ENCODE data around the gene USF1.
"Not testable (repeated sequence)": the region's sequence is repeated elsewhere in the genome, so short reads cannot be mapped to it uniquely, and the experiment has no call there.

Gene USF1

GRCh38 chr1:161047436-161048420 lies 2.0 kb upstream of the USF1 start:
- DNase-seq = no peak

DNA sequence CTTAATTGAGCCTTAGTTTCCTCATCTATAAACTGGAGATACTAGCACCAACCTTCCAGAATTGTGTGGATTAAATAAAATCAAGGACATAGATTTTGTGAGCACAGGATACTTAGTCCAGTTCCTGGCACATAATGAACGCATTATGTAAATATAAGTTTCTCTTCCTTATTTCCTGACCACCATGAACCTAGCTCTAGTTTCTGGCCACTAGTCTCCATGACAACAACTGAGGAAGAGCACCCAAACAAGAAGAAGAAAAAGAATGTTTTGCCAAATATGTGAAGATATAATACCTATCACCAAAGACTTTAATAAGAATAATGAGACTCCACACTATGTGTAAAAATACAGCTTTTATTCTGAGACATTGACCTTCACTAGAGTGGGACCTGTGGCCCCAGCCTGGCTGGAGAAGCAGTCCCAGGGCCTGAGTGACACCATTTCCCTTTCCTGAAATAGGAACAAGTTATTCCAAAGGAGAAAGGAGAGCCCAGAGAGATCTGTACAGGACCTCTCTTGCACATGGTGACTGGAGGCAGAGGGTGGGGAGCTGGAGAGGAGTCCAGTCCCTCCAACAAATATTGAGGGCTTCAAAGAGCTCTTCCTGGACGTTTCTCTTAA lies 940 bp upstream of the USF1 start:
- DNase-seq = peak; percentile 24

DNA sequence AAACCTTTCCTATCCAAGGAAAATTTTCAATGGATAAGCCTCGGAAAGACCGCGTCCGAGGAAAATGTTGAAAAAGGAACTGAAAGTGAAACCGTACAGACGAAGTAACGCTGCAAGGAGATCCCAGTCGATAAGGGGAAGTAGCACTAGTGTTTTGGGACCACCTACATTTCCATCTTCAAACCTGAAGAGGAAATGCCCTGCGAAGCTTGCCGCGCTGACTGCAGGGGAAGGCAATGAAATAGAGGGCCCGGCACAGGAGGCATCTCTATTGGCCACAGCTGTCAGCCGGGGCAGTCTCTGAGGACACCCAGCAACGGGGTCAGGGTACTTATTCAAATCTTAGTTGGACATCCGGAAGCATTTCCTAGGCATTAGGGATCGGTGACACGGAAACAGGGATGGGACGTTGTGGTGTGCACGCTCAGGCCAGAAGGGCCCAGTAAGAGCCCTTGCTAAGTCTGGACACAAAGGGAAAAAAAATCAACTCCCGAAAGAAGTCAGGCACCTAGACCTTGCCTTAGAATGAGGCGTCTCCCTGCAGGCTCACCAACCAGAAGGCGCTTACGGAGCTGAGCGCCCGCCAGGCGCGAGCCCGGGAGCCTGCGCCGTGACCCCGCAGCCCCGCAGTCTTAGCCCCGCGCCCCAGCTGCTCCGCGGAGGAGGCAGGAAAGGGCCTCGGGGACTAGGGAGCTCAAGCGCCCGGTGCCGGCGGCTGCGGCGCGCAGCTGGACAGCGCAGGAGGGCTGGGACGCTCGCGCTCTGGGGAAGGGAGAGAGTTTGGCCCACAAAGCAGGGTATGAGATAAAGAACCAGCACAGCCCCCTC lies 655 bp downstream of the USF1 start:
- DNase-seq = peak; percentile 78

GRCh38 chr1:161044535-161044907 lies 1.3 kb downstream of the USF1 start:
- DNase-seq = peak; percentile 46

DNA sequence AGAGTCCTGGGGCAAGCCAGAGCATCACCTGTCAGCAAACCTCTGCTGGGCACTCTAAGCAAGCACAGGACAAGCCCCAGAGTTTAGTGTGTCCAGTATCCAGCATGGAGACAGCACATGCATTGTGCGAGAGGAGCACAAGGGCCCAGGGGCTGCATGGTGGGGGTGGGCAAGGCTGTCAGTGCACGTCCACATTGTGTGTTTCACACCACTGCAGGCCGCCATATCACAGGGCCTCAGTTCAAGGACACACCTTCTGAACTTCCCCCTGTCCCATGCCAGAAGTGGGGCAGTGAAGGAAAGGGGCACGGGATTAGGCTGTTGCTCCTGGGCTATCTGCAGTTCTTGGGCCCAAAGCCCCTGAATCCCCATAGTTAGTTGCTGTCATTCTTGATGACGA lies 6.2 kb downstream of the USF1 start:
- no peak for DNase-seq

- no peak for DNase-seq
Measured at GRCh38 chr1:161039154-161039545, 6.6 kb downstream of the USF1 start.

- DNase-seq = peak; percentile 87
Measured at GRCh38 chr1:161038523-161039153, 7.1 kb downstream of the USF1 start, which contains the start of gene TSTD1. Gene TSTD1, minus strand, starts transcription at chr1:161038964. Its CDS starts 75 bp downstream, at chr1:161038889.

- no peak for DNase-seq
Measured at GRCh38 chr1:161037661-161038522, 7.9 kb downstream of the USF1 start.

- DNase-seq = no peak
Measured at GRCh38 chr1:161033751-161034150, 12.0 kb downstream of the USF1 start.

DNA sequence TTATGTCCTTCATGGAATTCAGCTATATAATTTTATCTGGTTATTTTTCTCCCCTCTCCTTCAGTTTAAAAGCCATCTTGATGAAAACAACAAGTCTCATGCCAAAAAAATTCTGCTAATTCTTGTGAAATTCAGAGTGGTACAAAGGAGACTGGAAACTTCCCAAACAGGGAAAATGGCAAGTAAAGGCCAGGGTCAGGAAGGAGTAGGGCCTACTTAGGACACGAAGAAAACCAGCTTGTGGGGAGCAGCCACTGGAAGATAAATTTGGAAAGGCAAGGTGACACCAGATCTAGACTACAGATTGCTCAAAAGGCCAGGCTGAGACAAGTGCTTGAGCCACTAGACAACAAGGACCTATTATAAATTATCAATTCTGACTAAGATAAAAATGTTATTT lies 13.4 kb downstream of the USF1 start:
- DNase-seq = no peak

GRCh38 chr1:161031874-161032273 lies 13.9 kb downstream of the USF1 start:
- DNase-seq = no peak

DNA sequence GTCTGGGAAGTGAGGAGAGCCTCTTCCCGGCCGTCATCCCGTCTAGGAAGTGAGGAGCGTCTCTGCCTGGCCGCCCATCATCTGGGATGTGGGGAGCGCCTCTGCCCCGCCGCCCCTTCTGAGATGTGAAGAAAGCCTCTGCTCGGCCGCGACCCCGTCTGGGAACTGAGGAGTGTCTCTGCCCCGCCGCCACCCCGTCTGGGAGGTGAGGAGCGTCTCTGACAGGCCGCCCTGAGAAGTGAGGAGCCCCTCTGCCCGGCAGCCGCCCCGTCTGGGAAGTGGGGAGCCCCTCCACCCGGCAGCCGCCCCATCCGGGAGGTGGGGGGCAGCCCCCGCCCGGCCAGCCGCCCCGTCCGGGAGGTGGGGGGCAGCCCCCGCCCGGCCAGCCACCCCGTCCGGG lies 16.3 kb downstream of the USF1 start:
- not testable (repeated sequence) for DNase-seq

DNA sequence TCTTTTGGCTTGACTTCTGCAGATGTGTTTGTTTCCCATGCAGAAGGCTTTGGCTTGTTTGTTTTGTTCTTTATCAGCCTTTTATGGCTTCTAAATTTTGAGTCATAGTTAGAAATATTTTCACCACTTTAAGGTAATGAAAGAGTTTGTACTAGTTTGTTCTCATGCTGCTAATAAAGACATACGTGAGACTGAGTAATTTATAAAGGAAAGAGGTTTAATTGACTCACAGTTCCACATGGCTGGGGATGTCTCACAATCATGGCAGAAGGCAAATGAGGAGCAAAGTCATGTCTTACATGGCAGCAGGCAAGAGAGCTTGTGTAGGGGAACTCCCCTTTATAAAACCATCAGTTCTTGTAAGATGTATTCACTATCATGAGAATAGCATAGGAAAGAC lies 18.8 kb downstream of the USF1 start:
- not testable (repeated sequence) for DNase-seq

- DNase-seq = not testable (repeated sequence)
Measured at GRCh38 chr1:161022432-161022831, 23.3 kb downstream of the USF1 start.

- DNase-seq = no peak
Measured at GRCh38 chr1:161021970-161022353, 23.8 kb downstream of the USF1 start.

GRCh38 chr1:161021165-161021969 lies 24.4 kb downstream of the USF1 start:
- peak; percentile 93 for DNase-seq

GRCh38 chr1:161020509-161021164 lies 25.1 kb downstream of the USF1 start, which contains the start of gene F11R:
Gene F11R, minus strand, starts transcription at chr1:161021152. Its CDS starts 79 bp downstream, at chr1:161021073.
- peak; percentile 28 for DNase-seq

- DNase-seq = no peak
Measured at GRCh38 chr1:161019751-161020495, 25.9 kb downstream of the USF1 start.

DNA sequence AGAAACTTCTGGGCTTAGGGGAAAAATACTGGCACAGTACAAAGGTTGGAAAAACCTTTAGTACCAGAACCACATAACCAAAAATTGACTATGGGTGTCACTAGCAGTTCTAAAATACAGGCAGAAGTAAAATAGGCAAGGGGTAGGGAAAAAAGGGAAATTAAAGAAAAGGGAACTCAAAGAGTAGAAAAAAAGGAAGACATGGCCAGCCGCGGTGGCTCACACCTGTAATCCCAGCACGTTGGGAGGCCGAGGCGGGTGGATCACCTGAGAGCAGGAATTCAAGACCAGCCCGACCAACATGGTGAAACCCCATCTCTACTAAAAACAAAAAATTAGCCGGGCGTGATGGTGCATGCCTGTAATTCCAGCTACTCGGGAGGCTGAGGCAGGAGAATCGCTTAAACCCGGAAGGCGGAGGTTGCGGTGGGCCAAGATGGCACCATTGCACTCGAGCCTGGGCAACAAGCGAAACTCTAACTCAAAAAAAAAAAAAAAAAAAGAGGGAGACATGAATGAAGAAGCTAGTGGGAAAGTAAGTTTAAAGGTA lies 26.6 kb downstream of the USF1 start:
- DNase-seq = not testable (repeated sequence)

Data from CD4-positive, alpha-beta T cell treated with Interferon gamma for 1 hour (primary cell).